NCI-H2029 treated with DMSO at 0.1 percent for 48 hours (cell line): ENCODE data around the gene LCN9.
"Not testable (repeated sequence)": the region's sequence is repeated elsewhere in the genome, so short reads cannot be mapped to it uniquely, and the experiment has no call there.

Source experiments
- DNase-seq: peaks from one replicate; lab custom pipeline; 2025; lab: John Stamatoyannopoulos, UW

The LCN9 gene

DNA sequence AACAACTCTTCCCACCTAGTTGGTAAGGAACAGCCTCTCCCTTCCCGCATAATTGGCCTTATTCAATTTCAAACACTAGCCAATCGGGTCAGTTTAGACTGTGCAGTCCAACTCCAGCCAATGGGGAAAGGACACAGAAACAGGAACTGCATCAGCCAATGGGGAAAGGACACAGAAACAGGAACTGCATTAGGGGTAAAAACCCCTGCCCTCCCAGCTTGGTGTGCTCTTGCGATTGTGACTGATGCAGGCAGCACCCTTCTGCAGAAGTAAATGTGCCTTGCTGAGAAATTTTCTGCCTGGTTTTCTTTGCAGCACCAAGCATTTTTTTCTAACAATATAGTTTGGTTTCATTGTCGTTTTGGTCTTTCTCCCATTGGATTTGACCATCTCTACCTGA, 15.2 kb upstream of the LCN9 start:
- no peak for DNase-seq

DNA sequence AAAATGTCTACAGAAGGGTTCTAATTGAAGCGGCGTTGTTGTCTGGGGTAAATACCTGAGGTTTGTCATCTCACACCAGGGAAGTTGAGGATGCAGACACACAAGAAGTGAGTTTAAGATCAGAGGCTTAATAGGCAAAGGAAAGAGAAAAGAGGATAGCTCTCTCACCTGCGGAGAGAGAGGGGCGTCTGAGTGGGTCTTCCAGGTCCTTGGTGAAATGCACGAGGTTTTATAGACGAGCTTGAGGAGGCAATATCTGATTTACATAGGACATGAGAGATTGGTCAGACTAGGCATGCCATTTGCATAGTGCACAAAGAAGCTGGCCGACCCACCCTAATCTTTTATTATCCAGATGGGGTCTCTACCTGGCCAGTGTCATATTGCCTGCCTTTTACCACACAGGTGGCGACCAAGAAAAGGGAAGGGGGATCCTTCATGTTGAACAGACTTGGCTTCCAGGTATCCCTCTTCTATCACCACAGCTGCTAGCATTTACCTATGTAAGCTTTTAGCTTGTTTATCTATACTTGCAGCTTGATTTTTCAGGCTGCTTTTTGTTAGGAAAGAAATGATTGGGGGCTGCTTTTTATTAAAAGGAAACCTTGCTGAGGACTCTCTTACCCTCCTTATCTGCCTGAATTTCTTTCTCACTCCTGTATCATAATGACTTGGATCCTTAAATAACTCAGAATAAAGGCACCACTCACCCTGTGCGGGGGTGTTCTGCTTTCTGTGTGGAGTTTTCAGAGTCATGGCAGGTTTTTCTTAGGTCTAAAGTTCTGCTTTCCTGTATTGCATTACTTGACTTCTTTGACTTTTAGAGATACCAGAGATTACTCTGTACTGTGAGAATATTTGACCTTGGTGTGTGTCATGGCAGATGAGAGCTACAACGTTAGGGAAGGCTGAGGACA, 14.4 kb upstream of the LCN9 start:
- no peak for DNase-seq

DNA sequence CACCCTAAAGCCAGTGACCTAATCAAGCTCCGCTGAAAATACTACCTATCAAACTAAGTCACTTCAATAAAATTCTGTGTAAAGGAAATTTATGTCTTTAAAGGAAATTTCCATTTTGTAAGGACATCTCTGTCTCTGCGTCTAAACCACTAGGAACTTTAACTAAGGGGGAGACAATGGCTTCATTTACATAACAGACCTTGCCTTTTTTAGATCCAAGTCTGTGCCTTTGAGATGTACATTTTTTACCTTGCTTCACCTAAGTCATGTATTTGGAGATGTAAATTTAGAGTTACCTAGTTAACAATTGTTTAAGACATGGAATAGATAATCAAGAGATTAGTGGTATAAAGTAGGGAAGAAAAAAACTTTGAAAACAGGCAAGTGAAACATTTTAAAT, 13.6 kb upstream of the LCN9 start:
- DNase-seq = no peak

DNA sequence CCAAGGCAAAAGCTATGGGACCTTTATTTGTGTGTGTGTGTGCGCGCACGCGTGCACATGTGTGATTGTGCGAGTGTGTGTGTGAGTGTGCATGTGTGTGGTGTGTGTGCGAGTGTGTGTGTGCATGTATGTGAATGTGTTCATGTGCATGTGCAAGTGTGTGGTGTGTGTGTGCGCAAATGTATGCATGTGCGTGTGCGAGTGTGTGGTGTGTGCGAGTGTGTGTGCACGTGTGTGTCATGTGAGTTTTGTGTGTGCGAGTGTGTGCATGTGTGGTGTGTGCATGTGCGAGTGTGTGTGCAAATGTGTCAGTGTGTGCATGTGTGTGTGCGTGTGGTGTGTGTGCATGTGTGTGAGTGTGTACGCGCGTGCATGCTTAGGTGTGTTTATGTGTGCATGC, 12.7 kb upstream of the LCN9 start:
- DNase-seq = no peak

DNA sequence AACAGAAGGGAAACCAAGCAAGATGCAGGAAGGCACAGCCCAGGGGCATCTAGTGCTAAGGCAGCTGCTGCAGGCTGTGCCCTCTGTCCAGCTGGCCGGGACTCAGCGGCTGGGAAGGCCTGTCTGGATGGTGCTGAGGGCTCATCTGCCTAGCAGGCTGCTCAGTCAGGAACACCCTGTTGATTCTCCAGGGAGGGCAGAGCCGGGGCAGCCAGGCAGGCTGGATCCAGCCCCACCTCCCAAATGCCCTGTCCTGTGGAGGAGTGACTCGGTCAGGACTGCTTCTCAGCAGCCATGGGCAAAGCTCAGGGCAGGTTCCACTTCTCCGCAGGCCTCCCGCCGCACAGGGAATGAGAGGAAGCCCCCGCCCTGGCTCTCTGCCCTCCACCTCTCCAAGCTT, 7.8 kb upstream of the LCN9 start:
- no peak for DNase-seq

DNA sequence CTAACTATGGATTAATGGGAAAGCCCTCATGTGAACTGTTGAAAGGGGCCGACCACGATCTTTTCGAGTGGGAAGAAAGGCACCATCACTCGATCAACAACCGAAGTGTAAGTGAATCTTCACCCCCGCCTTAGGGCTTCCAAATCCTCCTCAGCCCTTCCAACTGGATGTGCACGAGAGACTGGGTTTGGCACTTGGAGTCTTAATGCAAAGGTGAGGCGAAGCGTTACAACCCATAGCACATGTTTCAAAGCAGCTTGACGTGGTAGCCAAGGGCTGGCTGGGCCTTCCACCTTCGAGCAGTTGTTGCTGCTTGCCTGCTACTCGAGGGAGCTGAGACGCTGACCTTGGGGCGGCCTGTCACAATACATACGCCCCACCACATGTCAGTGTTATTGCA, 5.7 kb upstream of the LCN9 start:
- no peak for DNase-seq

DNA sequence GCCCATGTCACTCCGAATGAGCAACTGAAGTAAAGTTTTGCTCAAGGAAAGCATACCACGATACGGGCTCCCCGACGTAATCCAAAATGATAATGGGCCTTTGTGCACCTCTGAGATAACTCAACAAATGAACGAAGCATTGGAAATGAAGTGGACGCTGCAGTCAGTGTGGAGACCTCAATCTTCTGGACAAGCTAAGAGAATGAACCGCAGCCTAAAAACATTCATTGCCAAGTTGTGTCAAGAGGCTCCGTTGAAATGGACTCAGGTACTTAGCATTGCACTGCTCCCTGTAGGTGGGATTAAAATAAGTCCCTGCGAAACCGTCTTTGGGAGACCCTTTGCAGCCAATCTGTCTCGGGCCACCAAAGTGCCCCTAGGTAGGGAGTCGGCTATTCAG, 3.9 kb upstream of the LCN9 start:
- DNase-seq = no peak

DNA sequence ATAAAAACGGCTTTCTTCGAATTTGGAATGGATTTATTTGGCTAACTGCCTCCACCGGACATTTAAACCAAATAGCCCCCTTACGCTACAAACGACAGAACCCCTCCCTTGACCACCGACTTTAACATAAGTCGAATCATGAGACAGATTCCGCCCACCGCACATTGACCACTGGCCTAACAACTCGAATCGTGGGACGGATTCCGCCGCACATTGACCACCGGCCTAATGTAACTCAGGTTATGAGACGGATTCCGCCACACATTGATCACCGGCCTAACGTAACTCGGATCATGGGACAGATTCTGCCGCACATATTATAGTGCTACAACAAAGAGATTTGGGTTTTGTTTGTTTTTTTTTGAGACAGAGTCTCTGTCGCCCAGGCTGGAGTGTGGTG, 2.7 kb upstream of the LCN9 start:
- DNase-seq = no peak

DNA sequence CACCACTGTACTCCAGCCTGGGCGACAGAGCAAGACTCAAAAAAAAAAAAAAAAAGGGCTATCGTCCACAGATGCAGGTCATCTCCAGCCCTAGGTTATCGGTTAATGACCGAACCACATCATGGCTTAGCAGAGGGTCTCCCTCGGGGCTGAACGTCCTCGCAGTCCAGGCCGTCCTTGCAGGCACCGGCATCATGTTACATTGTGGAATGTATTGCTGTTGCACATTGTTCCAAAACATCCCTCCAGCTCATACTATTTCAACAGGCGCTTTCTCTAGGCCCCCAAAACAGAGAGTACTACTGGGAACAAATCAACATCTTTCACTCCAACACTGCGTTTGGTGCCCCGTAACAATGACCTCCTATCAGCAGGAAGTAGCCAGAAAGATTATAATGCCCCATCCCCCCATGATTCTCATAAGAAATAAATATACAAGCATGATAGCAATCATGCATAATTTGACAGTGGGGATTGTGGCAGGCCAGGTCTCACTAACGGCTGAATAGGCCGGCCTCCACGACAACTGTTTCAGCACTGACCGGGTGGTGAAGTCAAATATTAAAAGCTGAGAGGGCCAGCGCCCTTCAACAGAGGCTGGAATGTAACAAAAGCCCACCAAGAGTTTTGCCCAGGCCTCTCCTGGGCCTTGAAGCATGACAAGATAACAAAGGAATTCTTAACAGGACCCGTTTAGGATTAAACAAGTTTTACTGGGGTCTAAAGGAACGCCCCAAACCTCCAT, 1.1 kb upstream of the LCN9 start:
- no peak for DNase-seq

DNA sequence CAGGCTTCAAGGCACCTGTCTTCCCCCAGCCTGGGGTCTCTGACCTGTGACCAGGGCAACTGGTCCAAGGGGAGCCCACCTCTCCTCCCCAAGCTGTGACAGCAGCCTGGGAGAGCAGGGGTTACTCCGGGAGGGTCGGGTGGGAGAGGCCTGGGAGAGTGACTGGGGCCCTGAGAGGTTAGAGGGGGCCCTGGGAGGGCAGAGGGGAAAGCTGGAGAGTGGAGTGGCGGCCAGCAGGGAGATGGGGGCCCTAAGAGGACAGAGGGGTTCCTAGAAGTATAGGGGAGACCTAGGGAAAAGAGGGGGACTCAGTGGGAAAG, 302 bp downstream of the LCN9 start:
- no peak for DNase-seq

DNA sequence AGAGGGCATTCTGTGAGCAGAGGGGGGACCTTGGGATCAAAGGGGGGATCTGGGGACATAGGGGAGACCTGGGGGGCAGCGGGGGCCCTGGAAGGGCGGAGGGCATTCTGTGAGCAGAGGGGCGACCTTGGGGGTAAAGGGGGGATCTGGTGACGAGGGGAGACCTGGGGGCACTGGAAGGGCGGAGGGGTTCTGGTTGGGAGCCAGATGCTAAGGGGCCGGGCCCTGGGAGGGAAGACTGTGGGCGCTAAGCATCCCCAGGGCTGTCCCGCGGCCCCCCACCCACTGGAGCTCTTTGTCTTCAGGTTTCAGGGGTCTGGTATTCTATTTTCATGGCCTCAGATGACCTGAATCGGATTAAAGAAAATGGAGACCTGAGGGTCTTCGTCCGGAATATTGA, 748 bp downstream of the LCN9 start:
- DNase-seq = no peak

DNA sequence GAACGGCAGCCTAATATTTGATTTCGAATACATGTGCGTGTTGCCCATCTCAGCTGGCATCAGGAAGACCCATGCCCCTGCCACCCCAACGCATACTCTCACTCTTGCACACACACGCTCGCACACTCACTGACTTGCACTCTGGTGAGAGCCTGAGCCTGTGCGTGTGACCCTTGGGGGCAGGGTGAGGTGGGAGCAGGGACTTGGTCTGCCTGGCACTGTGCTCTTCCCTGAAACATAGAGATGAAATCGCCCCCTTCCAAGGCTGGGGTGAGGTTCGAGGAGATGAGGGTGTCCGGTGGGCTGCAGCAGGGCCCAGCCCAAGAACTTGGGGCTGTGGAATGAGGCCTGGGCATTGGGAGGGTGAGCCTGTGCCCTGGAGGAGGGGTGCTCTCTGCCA, 1.2 kb downstream of the LCN9 start:
- no peak for DNase-seq

DNA sequence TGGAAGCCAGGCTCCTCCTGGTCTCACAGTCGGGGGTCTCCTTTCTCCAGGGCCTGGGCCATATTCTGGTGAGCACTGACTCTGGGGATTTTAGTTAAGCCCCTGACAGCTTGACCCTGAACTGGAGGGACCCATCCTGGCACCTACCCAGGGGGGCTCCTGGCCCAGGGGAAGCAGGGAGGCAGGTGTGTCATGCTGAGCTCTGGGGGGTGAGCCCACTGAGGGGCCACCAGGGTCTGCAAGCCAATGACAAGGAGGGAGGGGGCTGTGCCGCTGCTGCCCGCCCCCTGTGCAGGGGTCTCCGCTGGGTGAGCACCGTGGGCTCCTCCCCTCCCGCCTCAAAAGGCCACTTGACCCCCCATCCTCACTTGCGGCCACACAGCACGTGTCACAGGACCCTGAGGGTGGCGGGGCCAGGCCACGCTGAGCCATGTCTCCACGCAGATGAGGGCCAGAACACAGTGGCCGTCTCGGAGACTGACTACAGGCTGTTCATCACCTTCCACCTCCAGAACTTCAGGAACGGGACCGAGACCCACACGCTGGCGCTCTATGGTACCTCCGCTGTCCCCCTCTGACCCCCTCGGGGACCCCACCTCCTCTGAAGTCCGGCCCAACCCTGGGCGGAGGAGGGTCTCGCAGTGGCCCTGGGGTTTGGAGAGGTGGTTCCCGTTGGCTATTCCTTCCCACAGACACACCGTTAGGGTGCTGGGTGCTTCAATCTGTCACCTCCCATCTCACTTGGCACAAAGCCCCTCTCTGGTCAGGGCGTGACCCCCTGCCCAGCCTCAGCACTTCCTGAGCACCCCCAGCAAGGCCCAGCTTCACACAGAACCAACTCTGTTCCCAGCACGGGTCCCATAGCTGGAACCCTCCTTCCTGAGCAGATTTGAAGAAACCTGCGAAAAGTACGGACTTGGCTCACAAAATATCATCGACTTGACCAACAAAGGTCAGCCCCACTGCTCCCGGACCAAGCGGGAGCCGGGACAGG, 2.0 kb downstream of the LCN9 start:
- DNase-seq = no peak

DNA sequence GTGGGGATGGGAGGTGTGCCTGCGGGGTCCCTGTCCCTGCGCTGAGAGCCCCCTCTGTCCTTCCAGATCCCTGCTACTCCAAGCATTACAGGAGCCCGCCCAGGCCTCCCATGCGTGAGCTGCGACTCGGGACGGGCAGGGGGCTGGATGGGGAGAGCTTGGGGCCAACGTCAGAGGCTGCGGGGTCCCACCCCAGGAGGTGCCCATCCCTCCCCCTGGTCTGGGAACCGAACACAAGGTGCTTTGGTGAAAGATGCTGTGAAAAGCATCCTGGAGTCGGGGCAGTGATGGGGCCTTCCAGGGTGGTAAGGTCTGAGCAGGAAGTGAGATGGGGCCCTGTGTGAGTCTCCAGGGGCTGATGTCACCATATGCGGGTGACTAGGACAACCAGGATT, 2.7 kb downstream of the LCN9 start:
- DNase-seq = no peak

DNA sequence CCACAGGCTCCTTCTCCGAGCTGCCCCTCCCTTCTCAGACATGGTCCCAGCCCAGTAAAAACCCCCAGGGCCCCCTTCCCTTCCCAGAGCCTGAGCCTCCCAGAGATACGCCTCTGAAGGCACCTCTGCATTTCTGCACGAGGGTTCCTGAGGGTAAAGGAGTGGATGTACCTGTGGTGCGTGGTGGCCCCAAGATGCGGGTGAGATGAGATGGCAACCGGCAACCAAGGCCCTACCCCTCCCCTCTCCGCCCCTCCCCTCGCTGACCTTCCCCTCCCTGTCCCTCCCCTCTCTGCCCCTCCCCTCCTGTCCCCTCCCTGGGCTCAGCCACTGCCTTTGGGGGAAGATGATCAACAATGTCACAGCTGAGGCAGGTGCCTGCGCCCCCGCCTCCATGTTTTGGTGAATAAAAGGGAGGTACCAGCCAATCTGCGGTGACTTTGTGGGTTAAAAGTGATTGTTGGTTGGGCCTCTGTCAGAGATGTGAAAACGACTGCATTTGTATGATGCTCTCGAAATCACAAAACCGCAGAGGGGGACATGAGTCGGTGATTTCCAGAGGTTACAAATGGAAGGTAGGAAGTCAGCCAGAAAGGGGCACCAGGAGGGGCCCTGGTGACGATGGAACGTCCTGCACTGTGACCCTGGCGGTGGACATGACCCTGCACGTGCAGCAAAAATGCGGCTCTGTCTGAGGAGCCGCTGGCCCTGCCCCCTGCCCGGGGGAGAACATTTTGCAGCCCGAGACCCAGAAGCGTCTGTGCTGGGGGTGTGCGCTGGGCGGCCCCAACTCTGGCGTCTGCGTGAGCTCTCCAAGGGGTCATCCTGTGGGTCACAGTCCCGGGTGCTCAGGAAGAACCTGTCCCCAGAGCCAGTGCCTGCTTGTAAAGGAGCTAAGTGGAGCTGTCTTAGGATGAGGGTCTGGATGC, 3.7 kb downstream of the LCN9 start:
- DNase-seq = no peak

DNA sequence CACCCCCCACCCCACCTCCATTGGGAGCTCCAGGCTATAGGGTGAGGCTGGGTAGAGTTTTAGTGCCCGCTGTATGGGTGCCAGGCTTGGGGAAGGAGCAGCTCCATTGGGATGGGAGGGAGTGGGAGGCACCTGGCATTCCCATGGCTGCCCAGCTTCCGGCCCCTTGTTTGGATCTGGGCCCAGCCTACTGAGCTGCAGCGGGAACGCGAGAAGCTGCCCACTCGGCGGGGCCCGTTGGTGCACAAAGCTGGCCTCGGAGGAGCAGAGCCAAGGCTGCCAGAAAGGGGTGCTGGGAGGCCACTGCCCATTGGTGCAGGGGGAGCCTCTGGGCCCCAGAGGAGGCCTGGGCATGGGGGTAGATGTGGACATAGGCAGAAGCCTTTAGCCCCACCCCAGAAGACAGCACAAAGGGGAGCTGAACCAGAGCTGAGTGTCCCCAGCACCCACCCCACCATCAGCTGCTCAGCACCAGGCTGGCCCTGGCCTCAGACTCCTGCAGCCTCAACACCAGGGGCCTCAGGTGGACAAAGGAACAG, 4.4 kb downstream of the LCN9 start:
- DNase-seq = peak; percentile 0

DNA sequence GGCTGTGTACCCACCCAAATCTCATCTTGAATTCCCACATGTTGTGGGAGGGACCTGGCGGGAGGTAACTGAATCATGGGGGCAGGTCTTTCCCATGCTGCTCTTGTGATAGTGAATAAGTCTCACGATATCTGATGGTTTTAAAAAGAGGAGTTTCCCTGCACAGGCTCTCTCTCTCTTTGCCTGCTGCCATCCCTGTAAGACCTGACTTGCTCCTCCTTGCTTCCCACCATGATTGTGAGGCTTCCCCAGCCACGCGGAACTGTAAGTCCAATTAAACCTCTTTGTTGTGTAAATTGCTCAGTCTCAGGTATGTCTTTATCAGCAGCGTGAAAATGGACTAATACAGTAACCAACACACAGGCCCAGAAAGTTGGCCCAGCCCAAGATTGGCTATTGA, 5.9 kb downstream of the LCN9 start:
- not testable (repeated sequence) for DNase-seq

DNA sequence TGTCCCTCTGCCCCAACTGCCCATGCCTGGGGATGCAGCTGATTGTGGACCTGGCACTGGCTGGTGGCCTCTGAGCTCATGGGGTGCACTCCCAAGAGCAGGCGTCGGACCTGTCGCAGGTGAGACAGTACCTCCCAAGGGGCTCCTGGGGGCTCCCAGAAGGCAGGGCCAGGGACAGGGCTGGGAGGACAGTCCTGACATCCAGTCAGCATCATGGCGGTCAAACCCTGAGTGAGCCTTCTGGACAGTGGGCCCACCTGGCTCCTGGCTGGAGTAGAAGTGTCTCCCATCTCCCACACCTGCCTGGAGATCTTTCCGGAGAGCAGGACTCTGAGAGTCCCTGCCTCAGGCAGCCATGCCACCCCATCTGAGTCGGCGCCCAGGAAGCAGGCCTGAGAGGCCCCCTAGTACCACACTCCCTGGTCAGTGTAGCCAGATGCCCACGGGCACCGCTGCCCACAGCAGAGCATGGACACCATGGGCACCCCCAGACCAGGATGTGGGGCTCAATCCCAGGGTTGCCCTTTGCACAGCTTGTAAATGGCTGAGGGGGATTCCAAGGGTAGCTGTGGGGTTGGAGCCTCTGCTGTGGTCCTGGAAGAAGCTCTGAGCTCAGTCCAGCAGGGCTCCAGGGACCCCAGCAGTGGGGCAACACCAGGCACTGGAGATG, 6.6 kb downstream of the LCN9 start:
- no peak for DNase-seq

DNA sequence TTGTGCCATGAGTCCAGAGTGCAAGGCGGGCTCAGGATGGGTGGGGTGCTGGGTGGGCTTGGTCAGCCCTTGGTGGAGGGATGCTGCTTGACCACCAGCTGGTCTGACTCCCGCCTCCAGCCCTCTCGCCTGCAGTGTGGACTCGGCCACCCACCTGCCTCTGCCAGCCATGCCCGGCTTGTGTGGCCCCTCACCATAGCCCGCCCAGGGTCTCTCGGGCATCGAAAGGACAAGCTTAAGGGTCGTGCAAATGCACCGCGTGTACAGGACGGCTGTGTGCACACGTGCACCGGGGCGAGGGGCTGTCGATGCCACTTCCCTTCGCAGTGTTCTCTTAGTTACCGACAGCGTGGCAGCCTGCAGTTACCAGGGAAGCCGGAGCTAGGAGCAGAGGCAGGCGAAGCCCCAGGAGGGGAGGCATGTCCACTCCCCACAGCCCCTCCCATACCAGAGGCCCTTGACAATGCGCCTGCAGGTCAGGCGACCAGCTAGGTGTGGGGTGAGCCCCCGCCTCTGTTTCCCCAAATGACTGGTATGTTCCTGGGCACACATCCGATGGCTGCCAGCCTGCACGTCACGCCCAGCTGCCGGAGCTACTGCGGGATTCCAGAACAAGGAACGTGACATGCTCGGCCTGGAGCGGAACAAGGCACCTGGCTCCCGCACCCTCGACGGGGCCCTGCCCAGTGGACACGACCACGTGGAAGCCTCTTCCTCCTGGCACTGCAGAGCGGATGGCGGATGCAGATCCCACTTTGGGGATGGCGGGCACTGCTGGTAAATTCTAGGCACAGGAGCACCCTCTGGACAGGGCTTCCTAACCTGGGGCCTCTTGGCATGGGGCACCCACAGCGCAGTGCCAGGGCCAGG, 7.8 kb downstream of the LCN9 start:
- no peak for DNase-seq
